Stomach (tissue), 9 donors: ENCODE measurements around the gene SCARB1. TPM values are rescaled to one million over a fixed set of nuclear protein-coding genes. Genes with fewer than 3 reads are reported as not detected.

Experiments used
- DNase-seq, 2 donors: peaks; one replicate each; pipeline versions ENCODE4 v3.0.0 to v3.0.0-alpha.2; 2013 to 2019
- H3K27ac ChIP-seq, 5 donors: fragments of 200-600 bp in 4 of 5; sonication (generic) in 4 of 5; one replicate each; pipeline ENCODE4 v1.5.1; 2013 to 2019; ENCODE audit warnings: mild to moderate bottlenecking in 1 of 5, moderate library complexity in 1 of 5
- H3K27me3 ChIP-seq, 3 donors: fragments of 200-600 bp; sonication (generic); one replicate each; pipeline ENCODE4 v1.5.1; 2017 to 2019; ENCODE audit warnings: mixed run types in 1 of 3
- H3K36me3 ChIP-seq, 4 donors: fragments of 200-600 bp; sonication (generic); 1 replicate in 3 of 4; 2 replicates in 1 of 4; pipeline ENCODE4 v1.5.1; 2016 to 2019
- H3K4me1 ChIP-seq, 4 donors: fragments of 200-600 bp; sonication (generic); one replicate each; pipeline ENCODE4 v1.5.1; 2016 to 2019
- H3K4me3 ChIP-seq, 4 donors: fragments of 200-600 bp; sonication (generic) in 3 of 4; one replicate each; pipeline ENCODE4 v1.5.1; 2016 to 2019; ENCODE audit warnings: mild to moderate bottlenecking in 1 of 4
- H3K9me3 ChIP-seq, 4 donors: fragments of 200-600 bp; sonication (generic); one replicate each; pipeline ENCODE4 v1.5.1; 2016 to 2019
- CTCF ChIP-seq, 7 experiments: fragments of 450-650 bp in 4 of 7; fragments of 200-600 bp in 3 of 7; sonication (generic) in 3 of 7; IDR thresholded peaks; one replicate each; pipeline ENCODE4 v1.5.1; 2016 to 2019; ENCODE audit warnings: antibody characterized with exemption in 7 of 7, control low read depth in 2 of 7, mild to moderate bottlenecking in 1 of 7
- EP300 ChIP-seq: sonication (generic); formaldehyde crosslinking; IDR thresholded peaks from one replicate; pipeline ENCODE4 v1.6.1; 2017; ENCODE audit warnings: antibody characterized with exemption
- POLR2A ChIP-seq, 4 donors: fragments of 450-650 bp; IDR thresholded peaks; one replicate each; pipeline ENCODE4 v1.6.1; 2016; ENCODE audit warnings: antibody characterized with exemption in 4 of 4, control low read depth in 2 of 4, mild to moderate bottlenecking in 1 of 4, moderate library complexity in 1 of 4
- POLR2AphosphoS5 ChIP-seq, 3 donors: sonication (generic); formaldehyde crosslinking; IDR thresholded peaks; one replicate each; pipeline ENCODE4 v1.6.1; 2016; ENCODE audit warnings: antibody characterized with exemption in 3 of 3
- WGBS, 5 donors: extraction: QIAGEN DNeasy Blood & Tissue Kit in 3 of 5; methylation state at CpG; one replicate each; pipeline versions ENCODE4 v1.1.5 to v1.1.7; 2013 to 2018; 5-methylcytosine and 5-hydroxymethylcytosine counted together
- intact Hi-C: fragments of 100-400 bp; cut with DNase I; formaldehyde crosslinking; loops from one replicate; pipeline ENCODE4 v1.15.1; 2023; ENCODE audit warnings: low total_unique reads
- polyA plus RNA-seq, 3 donors: library from polyadenylated mRNA; stranded (reverse); fragments of 200-250 nt; gene quantifications; one replicate each; pipeline ENCODE4 v1.2.3, GENCODE V29; 2013
- total RNA-seq, 5 donors: library from RNA; depleted of rRNA; stranded (reverse); fragments of >200 nt; gene quantifications; one replicate each; pipeline versions ENCODE4 v1.1.0 to v1.2.3, GENCODE V29; 2014 to 2016
- donor health status: healthy with polysubstance abuse.
- donor health status: Bipolar disorder and iron deficiency.
- donor health status: healthy.

SCARB1 gene
- total and polyA plus RNA-seq, 8 donors, result 2.9 to 63.7 (median 8.8) TPM

- no peaks in the 10 kb centered on the region for H3K9me3 ChIP-seq
- H3K27ac ChIP-seq, result peak overlapping the region in 1 of 5 donors; percentile 56
- intact Hi-C loops, result no loop called here
- DNase-seq, result peak; percentile 39 to 78
- TF ChIP-seq CTCF (IDR thresholded peaks at IDR 0.05) (no peak), POLR2AphosphoS5 (IDR thresholded peaks at IDR 0.05) (peak in 2 of 3 donors; percentile 36 to 77)
- H3K27me3 ChIP-seq, result no peaks in the 10 kb centered on the region
- no peaks in the 10 kb centered on the region for H3K36me3 ChIP-seq
- 32 to 47% (median 41%) methylated on average over 6 of the region's 6 CpGs for WGBS, 5 donors
- no peak overlapping the region for H3K4me3 ChIP-seq
- H3K4me1 ChIP-seq, result peaks cover 12 to 36% (median 24%) of the 10 kb centered on the region in 4 donors
Measured at GRCh38 chr12:124867401-124867930, 3.8 kb upstream of the SCARB1 start.

- peaks cover 12 to 39% (median 29%) of the 10 kb centered on the region in 4 donors for H3K4me1 ChIP-seq
- no peaks in the 10 kb centered on the region for H3K9me3 ChIP-seq
- 76 to 88% (median 83%) methylated on average over 9 of the region's 9 CpGs for WGBS, 5 donors
- no peak overlapping the region for H3K4me3 ChIP-seq
- H3K36me3 ChIP-seq, result no peaks in the 10 kb centered on the region
- TF ChIP-seq CTCF (IDR thresholded peaks at IDR 0.05) (no peak), POLR2A (IDR thresholded peaks at IDR 0.05) (no peak), POLR2AphosphoS5 (IDR thresholded peaks at IDR 0.05) (no peak), EP300 (no peak)
- no peaks in the 10 kb centered on the region for H3K27me3 ChIP-seq
- peak overlapping the region in 1 of 5 donors; percentile 56 for H3K27ac ChIP-seq
- no peak for DNase-seq
- intact Hi-C loops, result no loop called here
Measured at GRCh38 chr12:124866883-124867400, 3.3 kb upstream of the SCARB1 start.

- 88 to 96% (median 91%) methylated on average over 10 of the region's 10 CpGs for WGBS, 5 donors
- Histone ChIP-seq H3K27me3 (no peaks in the 10 kb centered on the region), H3K4me3 (no peak overlapping the region), H3K27ac (no peak overlapping the region), H3K4me1 (peaks cover 12 to 46% (median 33%) of the 10 kb centered on the region in 4 donors), H3K36me3 (no peaks in the 10 kb centered on the region), H3K9me3 (no peaks in the 10 kb centered on the region)
- TF ChIP-seq POLR2AphosphoS5 (IDR thresholded peaks at IDR 0.05) (no peak), EP300 (no peak), POLR2A (IDR thresholded peaks at IDR 0.05) (no peak), CTCF (IDR thresholded peaks at IDR 0.05) (no peak)
- DNase-seq, result no peak
- intact Hi-C loops, result no loop called here
Measured at GRCh38 chr12:124866195-124866882, 2.7 kb upstream of the SCARB1 start.

GRCh38 chr12:124865728-124866127, 2.1 kb upstream of the SCARB1 start:
- H3K4me1 ChIP-seq, result peaks cover 12 to 50% (median 34%) of the 10 kb centered on the region in 4 donors
- peak overlapping the region in 1 of 5 donors; percentile 13 for H3K27ac ChIP-seq
- TF ChIP-seq EP300 (no peak), CTCF (IDR thresholded peaks at IDR 0.05) (no peak), POLR2A (IDR thresholded peaks at IDR 0.05) (no peak), POLR2AphosphoS5 (IDR thresholded peaks at IDR 0.05) (no peak)
- no peak overlapping the region for H3K4me3 ChIP-seq
- H3K27me3 ChIP-seq, result no peaks in the 10 kb centered on the region
- intact Hi-C loops, result no loop called here
- H3K9me3 ChIP-seq, result no peaks in the 10 kb centered on the region
- WGBS, 5 donors, result 37 to 70% (median 49%) methylated on average over 7 of the region's 7 CpGs
- H3K36me3 ChIP-seq, result no peaks in the 10 kb centered on the region
- DNase-seq, result peak in 1 of 2 donors; percentile 32
